Measurements from ENCODE around the gene RAB3IL1.

Gene RAB3IL1

GRCh38 chr11:61952882-61953281, 35.5 kb upstream of the RAB3IL1 start:
- no peak for DNase-seq (ENCODE audit: low spot score)
- no peak for TF ChIP-seq CTCF (IDR thresholded peaks at IDR 0.05; ENCODE audit: borderline replicate concordance, control extremely low read depth, extremely low read depth, insufficient read depth, missing control alignments)
- in situ Hi-C loops (cut with MboI; ENCODE audit: low sequenced_read_pairs, unreplicated experiment), result no loop called here

GRCh38 chr11:61951484-61952135, 34.2 kb upstream of the RAB3IL1 start:
- no peak for TF ChIP-seq CTCF (IDR thresholded peaks at IDR 0.05; ENCODE audit: borderline replicate concordance, control extremely low read depth, extremely low read depth, insufficient read depth, missing control alignments)
- in situ Hi-C loops (cut with MboI; ENCODE audit: low sequenced_read_pairs, unreplicated experiment), result no loop called here
- no peak for DNase-seq (ENCODE audit: low spot score)

- no peak for TF ChIP-seq CTCF (IDR thresholded peaks at IDR 0.05; ENCODE audit: borderline replicate concordance, control extremely low read depth, extremely low read depth, insufficient read depth, missing control alignments)
- in situ Hi-C loops (cut with MboI; ENCODE audit: low sequenced_read_pairs, unreplicated experiment), result no loop called here
- DNase-seq (ENCODE audit: low spot score), result no peak
These were observed 32.7 kb upstream of the RAB3IL1 start, which contains the start of gene BEST1 for GRCh38 chr11:61950035-61950547. Gene BEST1 (plus strand): TSS chr11:61950351. CDS start chr11:61951807, 1,456 bp downstream.

GRCh38 chr11:61949169-61950034, 32.0 kb upstream of the RAB3IL1 start:
- in situ Hi-C loops (cut with MboI; ENCODE audit: low sequenced_read_pairs, unreplicated experiment), result no loop called here
- peak; percentile 47 for DNase-seq (ENCODE audit: low spot score)
- TF ChIP-seq CTCF (IDR thresholded peaks at IDR 0.05; ENCODE audit: borderline replicate concordance, control extremely low read depth, extremely low read depth, insufficient read depth, missing control alignments), result no peak

GRCh38 chr11:61948505-61948904, 31.1 kb upstream of the RAB3IL1 start:
- in situ Hi-C loops (cut with MboI; ENCODE audit: low sequenced_read_pairs, unreplicated experiment), result no loop called here
- TF ChIP-seq CTCF (IDR thresholded peaks at IDR 0.05; ENCODE audit: borderline replicate concordance, control extremely low read depth, extremely low read depth, insufficient read depth, missing control alignments), result no peak
- DNase-seq (ENCODE audit: low spot score), result no peak

- peak; percentile 88 for DNase-seq (ENCODE audit: low spot score)
- TF ChIP-seq CTCF (IDR thresholded peaks at IDR 0.05; ENCODE audit: borderline replicate concordance, control extremely low read depth, extremely low read depth, insufficient read depth, missing control alignments), result peak; percentile 90
- in situ Hi-C loops (cut with MboI; ENCODE audit: low sequenced_read_pairs, unreplicated experiment), result no loop called here
These were observed 30.3 kb upstream of the RAB3IL1 start for GRCh38 chr11:61947486-61948210.
